OCI-LY3 (cell line): ENCODE results near the gene AXIN2.

Experiments
- H2AFZ ChIP-seq: fragments of 200-600, 300-600 bp; shearing (Covaris generic); 2 replicates; pipeline ENCODE4 v1.6.0; 2014; ENCODE audit warnings: antibody characterized with exemption, low read depth, low read length
- H3K27ac ChIP-seq: fragments of 200-600, 300-600 bp; sonication (generic); 2 replicates; pipeline ENCODE4 v1.5.1; 2014; ENCODE audit warnings: mild to moderate bottlenecking, low read length, moderate library complexity, mixed read lengths
- H3K27me3 ChIP-seq: fragments of 200-600, 300-600 bp; sonication (generic); 2 replicates; pipeline ENCODE4 v1.6.1; 2014; ENCODE audit warnings: low read depth, low read length, mixed read lengths
- H3K36me3 ChIP-seq: fragments of 200-600, 300-600 bp; sonication (generic); replicated peaks from 2 replicates; pipeline ENCODE3; 2014; ENCODE audit warnings: low read depth, low read length, mixed read lengths
- H3K4me1 ChIP-seq: fragments of 300-600, 200-600 bp; sonication (generic); 2 replicates; pipeline ENCODE4 v1.6.1; 2014; ENCODE audit warnings: low read length, mixed read lengths
- H3K4me2 ChIP-seq: fragments of 200-600, 300-600 bp; sonication (generic); 2 replicates; pipeline ENCODE4 v1.6.1; 2014; ENCODE audit warnings: low read length, mixed read lengths
- H3K4me3 ChIP-seq: fragments of 300-600, 200-600 bp; sonication (generic); 2 replicates; pipeline ENCODE4 v1.5.1; 2014; ENCODE audit warnings: antibody characterized with exemption, mild to moderate bottlenecking, low read length, moderate library complexity
- H3K79me2 ChIP-seq: fragments of 300-600, 200-600 bp; shearing (Covaris generic); 2 replicates; pipeline ENCODE4 v1.6.1; 2014; ENCODE audit warnings: mild to moderate bottlenecking, low read length, mixed read lengths
- H3K9ac ChIP-seq: fragments of 300-600, 200-600 bp; shearing (Covaris generic); 2 replicates; pipeline ENCODE4 v1.6.0; 2014; ENCODE audit warnings: mild to moderate bottlenecking, low read length, moderate library complexity
- H3K9me3 ChIP-seq: fragments of 200-600, 300-600 bp; shearing (Covaris generic); 2 replicates; pipeline ENCODE4 v1.6.1; 2014; ENCODE audit warnings: low read length, mixed read lengths; ENCODE audit not compliant: insufficient read depth
- H4K20me1 ChIP-seq: fragments of 200-600, 300-600 bp; sonication (generic); 2 replicates; pipeline ENCODE4 v1.6.1; 2016; ENCODE audit warnings: low read length, mixed read lengths; ENCODE audit not compliant: insufficient read depth
- EZH2phosphoT487 ChIP-seq: fragments of 200-600 bp; shearing (Covaris generic); IDR thresholded peaks from 2 replicates; pipeline ENCODE4 v1.6.1; 2018; ENCODE audit warnings: antibody characterized with exemption, mixed run types, low read depth
- TF ChIP-seq, protein P1 (sequence below): fragments of 200-600, 300-600 bp; sonication (generic); IDR thresholded peaks from 2 replicates; pipeline ENCODE4 v1.5.1; 2014; ENCODE audit warnings: antibody characterized with exemption, low read length, low read depth

The AXIN2 gene

DNA sequence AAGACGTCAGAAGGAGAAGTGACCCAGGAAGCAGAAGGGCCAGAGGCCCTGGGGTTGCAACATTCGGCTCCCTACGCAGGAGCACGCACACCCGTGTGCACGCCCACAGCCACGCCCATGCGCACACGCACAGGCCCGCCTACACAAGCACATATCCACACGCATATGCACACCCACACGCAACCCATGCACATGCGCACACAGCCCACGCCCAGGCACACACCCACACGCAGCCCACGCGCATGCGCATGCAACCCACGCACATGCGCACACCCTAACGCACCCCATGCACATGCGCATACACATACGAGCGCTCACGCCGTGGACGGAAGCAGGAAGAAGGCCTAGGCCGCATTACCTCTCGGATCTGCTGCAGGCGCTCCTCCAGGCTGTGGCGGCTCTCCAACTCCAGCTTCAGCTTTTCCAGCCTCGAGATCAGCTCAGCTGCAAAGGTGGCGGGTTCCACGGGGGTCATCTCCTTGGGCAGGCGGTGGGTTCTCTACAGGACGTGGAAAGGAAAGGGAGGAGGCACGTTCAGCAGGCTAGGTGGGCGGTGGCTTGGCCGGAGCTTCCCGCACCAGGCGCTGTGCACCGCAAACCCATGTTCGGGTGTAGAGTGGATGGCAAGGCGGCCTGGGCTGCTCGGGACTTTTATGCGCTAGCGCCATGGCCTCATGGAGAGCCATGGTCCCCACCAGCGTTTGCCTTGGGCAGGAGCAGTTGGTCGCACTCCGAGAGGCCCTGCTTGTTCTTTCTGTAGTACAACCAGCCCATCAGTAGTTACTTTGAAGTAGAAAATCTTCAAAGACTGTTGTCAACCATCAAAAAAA lies 23.4 kb downstream of the AXIN2 start:
- H3K4me3 ChIP-seq = no peak overlapping the region
- no peak overlapping the region for H3K9ac ChIP-seq

DNA sequence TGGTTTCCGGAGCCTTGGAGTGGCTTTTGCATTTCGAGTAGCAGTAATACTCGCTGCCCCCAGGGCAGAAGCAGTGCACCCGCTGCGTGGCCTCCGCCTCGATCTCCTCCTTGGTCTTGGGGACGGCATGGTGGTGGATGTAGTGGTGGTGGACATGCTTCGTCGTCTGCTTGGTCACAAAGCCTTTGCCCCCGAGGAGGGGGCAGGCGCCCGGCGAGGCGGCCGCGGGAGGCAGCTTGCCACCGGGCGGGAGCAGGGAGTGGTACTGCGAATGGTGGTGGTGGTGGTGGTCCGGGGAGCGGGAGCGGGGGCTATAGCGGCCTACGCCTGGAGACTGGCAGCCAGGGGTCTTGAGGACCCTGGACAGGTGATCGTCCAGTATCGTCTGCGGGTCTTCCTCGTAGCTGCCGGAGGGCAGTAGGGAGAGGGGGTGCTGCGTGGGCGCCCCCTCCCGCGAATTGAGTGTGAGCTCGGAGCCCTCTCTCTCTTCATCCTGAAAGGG lies 24.1 kb downstream of the AXIN2 start:
- H3K4me1 ChIP-seq = no peaks in the 10 kb centered on the region
- no peaks in the 10 kb centered on the region for H3K36me3 ChIP-seq
- no peak overlapping the region for H3K9ac ChIP-seq
- no peak overlapping the region for H3K4me2 ChIP-seq
- H4K20me1 ChIP-seq = no peaks in the 10 kb centered on the region
- TF ChIP-seq, protein P1, sequence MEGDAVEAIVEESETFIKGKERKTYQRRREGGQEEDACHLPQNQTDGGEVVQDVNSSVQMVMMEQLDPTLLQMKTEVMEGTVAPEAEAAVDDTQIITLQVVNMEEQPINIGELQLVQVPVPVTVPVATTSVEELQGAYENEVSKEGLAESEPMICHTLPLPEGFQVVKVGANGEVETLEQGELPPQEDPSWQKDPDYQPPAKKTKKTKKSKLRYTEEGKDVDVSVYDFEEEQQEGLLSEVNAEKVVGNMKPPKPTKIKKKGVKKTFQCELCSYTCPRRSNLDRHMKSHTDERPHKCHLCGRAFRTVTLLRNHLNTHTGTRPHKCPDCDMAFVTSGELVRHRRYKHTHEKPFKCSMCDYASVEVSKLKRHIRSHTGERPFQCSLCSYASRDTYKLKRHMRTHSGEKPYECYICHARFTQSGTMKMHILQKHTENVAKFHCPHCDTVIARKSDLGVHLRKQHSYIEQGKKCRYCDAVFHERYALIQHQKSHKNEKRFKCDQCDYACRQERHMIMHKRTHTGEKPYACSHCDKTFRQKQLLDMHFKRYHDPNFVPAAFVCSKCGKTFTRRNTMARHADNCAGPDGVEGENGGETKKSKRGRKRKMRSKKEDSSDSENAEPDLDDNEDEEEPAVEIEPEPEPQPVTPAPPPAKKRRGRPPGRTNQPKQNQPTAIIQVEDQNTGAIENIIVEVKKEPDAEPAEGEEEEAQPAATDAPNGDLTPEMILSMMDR = no peak
- TF ChIP-seq EZH2phosphoT487 = no peak
- H2AFZ ChIP-seq = no peak overlapping the region
- no peaks in the 10 kb centered on the region for H3K79me2 ChIP-seq
- no peak overlapping the region for H3K4me3 ChIP-seq
- no peaks in the 10 kb centered on the region for H3K27me3 ChIP-seq
- no peak overlapping the region for H3K27ac ChIP-seq
- H3K9me3 ChIP-seq = no peaks in the 10 kb centered on the region

More for the DNA sequence above, 23.4 kb downstream of the AXIN2 start:
- Histone ChIP-seq H3K27me3 (no peaks in the 10 kb centered on the region), H3K27ac (no peak overlapping the region), H4K20me1 (no peaks in the 10 kb centered on the region), H2AFZ (no peak overlapping the region), H3K4me2 (no peak overlapping the region), H3K79me2 (no peaks in the 10 kb centered on the region), H3K9me3 (no peaks in the 10 kb centered on the region), H3K36me3 (no peaks in the 10 kb centered on the region), H3K4me1 (no peaks in the 10 kb centered on the region)
- TF ChIP-seq, protein P1 = no peak

DNA sequence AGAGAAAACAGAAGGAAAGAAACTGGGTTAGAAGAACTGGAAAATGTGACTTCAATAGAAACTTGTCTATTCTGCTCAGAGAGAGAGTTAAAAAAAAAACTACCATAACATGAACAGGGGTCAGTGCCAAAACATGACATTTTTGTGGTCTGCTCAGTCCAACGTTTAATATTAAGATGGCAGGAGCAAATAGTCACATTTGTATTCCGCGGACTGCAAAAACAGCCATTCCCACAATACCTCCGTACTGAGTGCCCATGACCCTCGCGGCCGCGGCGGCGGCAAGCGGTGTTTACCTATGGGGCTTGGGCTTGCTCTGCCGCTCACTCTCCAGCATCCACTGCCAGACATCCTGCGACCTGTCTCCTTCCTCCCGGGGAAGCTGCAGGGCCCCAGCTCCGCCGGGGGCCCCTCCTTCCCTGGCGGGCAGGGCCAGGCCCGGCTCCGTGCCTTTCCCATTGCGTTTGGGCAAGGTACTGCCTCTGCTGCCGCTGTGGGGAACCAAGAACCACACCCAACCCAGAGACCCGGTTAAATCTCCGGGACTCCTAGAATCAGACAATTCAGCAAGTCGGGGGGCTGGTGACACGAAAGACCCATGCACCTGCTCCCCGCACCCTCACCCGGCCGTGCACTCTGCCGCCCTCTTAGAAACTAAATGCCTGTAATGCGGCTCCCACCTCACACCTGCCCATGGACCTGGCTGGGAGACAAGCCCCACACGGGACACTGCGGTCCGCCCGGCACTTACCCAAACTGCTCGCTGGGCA lies 24.7 kb downstream of the AXIN2 start:
- H4K20me1 ChIP-seq = no peaks in the 10 kb centered on the region
- no peaks in the 10 kb centered on the region for H3K36me3 ChIP-seq
- no peak overlapping the region for H3K4me2 ChIP-seq
- H3K27me3 ChIP-seq = no peaks in the 10 kb centered on the region
- H3K4me1 ChIP-seq = no peaks in the 10 kb centered on the region
- TF ChIP-seq, protein P1 = no peak
- no peak overlapping the region for H3K27ac ChIP-seq
- no peaks in the 10 kb centered on the region for H3K9me3 ChIP-seq
- no peak overlapping the region for H3K4me3 ChIP-seq
- no peak overlapping the region for H2AFZ ChIP-seq
- H3K79me2 ChIP-seq = no peaks in the 10 kb centered on the region
- H3K9ac ChIP-seq = no peak overlapping the region
